ENCODE measurements around the gene RPRD2. TPM values are rescaled to one million over a fixed set of nuclear protein-coding genes. Genes with fewer than 3 reads are reported as not detected.

RPRD2 gene
- total RNA-seq, 1 experiment from 2014 or later = 36.2 TPM

- no peak overlapping the region for H3K27ac ChIP-seq
- H3F3A ChIP-seq (ENCODE audit: insufficient read depth, low read depth) = peaks cover 4% of the 10 kb centered on the region; the same call in 1 of the 2 replicates
- POLR2A ChIA-PET (ENCODE audit: unreplicated experiment) = no interaction called here
- intact Hi-C loops (cut with micrococcal nuclease; ENCODE audit: unreplicated experiment) = no loop called here
- no peaks in the 10 kb centered on the region for H4K20me1 ChIP-seq (ENCODE audit: insufficient read depth)
- no peaks in the 10 kb centered on the region for H3K4me1 ChIP-seq (replicated peaks; ENCODE audit: insufficient read depth)
- DNase-seq = no peak
- peaks cover 4% of the 10 kb centered on the region; the same call in 1 of the 2 replicates for H3K79me2 ChIP-seq (ENCODE audit: low read depth)
- H3K36me3 ChIP-seq (ENCODE audit: low read depth) = peaks cover 7% of the 10 kb centered on the region; the same call in 1 of the 2 replicates
- H3K4me2 ChIP-seq = no peak overlapping the region
- H3K9me3 ChIP-seq (ENCODE audit: insufficient read depth, low read depth) = no peaks in the 10 kb centered on the region
- no peak overlapping the region for H3K4me3 ChIP-seq
- BruUV-seq (replicated peaks) = no TSS peak
- no peak overlapping the region for H2AFZ ChIP-seq
- no peaks in the 10 kb centered on the region for H3K27me3 ChIP-seq (ENCODE audit: insufficient read depth, low read depth)
- no peaks in the 10 kb centered on the region for H3K9me2 ChIP-seq (ENCODE audit: insufficient read depth)
- TF ChIP-seq EZH2 (IDR thresholded peaks at IDR 0.05; ENCODE audit: low read depth) = no peak
- no peak for TF ChIP-seq CTCF (conservative IDR thresholded peaks at IDR 0.05)
- CTCF ChIA-PET = no interaction called here
These were observed 58.6 kb downstream of the RPRD2 start for GRCh38 chr1:150422541-150422940.

GRCh38 chr1:150429805-150430204 is 65.9 kb downstream of the RPRD2 start:
- Histone ChIP-seq H3K36me3 (ENCODE audit: low read depth) (no peaks in the 10 kb centered on the region), H2AFZ (no peak overlapping the region), H3K4me3 (no peak overlapping the region), H3K27me3 (ENCODE audit: insufficient read depth, low read depth) (no peaks in the 10 kb centered on the region), H3K4me1 (replicated peaks; ENCODE audit: insufficient read depth) (no peaks in the 10 kb centered on the region), H3K27ac (no peak overlapping the region), H4K20me1 (ENCODE audit: insufficient read depth) (no peaks in the 10 kb centered on the region), H3K9me2 (ENCODE audit: insufficient read depth) (no peaks in the 10 kb centered on the region), H3K79me2 (ENCODE audit: low read depth) (no peaks in the 10 kb centered on the region), H3K9me3 (ENCODE audit: insufficient read depth, low read depth) (no peaks in the 10 kb centered on the region), H3F3A (ENCODE audit: insufficient read depth, low read depth) (0 out of 2 replicates have a peak, but pooled peaks cover 5% of the 10 kb centered on the region), H3K4me2 (no peak overlapping the region)
- DNase-seq = no peak
- no TSS peak for BruUV-seq (replicated peaks)
- no peak for TF ChIP-seq EZH2 (IDR thresholded peaks at IDR 0.05; ENCODE audit: low read depth)
- no peak; the same call in 1 of the 2 replicates for TF ChIP-seq CTCF (conservative IDR thresholded peaks at IDR 0.05)
- POLR2A ChIA-PET (ENCODE audit: unreplicated experiment) = no interaction called here
- CTCF ChIA-PET = interaction anchor here (0.7 kb wide), 1 partner anchor 434 kb away, joined by 3 read pairs; no protein-coding TSS in a partner anchor
- intact Hi-C loops (cut with micrococcal nuclease; ENCODE audit: unreplicated experiment) = no loop called here

- peaks cover 9% of the 10 kb centered on the region for H3F3A ChIP-seq (ENCODE audit: insufficient read depth, low read depth)
- intact Hi-C loops (cut with micrococcal nuclease; ENCODE audit: unreplicated experiment) = no loop called here
- no peak for DNase-seq
- ChIA-PET CTCF (no interaction called here), POLR2A (ENCODE audit: unreplicated experiment) (no interaction called here)
- H3K4me3 ChIP-seq = no peak overlapping the region
- H3K9me2 ChIP-seq (ENCODE audit: insufficient read depth) = no peaks in the 10 kb centered on the region
- H3K9me3 ChIP-seq (ENCODE audit: insufficient read depth, low read depth) = no peaks in the 10 kb centered on the region
- H3K79me2 ChIP-seq (ENCODE audit: low read depth) = no peaks in the 10 kb centered on the region; the same call in 1 of the 2 replicates
- no peak overlapping the region for H3K4me2 ChIP-seq
- H4K20me1 ChIP-seq (ENCODE audit: insufficient read depth) = 0 out of 2 replicates have a peak, but pooled peaks cover 10% of the 10 kb centered on the region
- no peaks in the 10 kb centered on the region for H3K36me3 ChIP-seq (ENCODE audit: low read depth)
- no peaks in the 10 kb centered on the region for H3K27me3 ChIP-seq (ENCODE audit: insufficient read depth, low read depth)
- H2AFZ ChIP-seq = no peak overlapping the region
- H3K27ac ChIP-seq = no peak overlapping the region
- TF ChIP-seq CTCF (conservative IDR thresholded peaks at IDR 0.05) = no peak
- no peak for TF ChIP-seq EZH2 (IDR thresholded peaks at IDR 0.05; ENCODE audit: low read depth)
- no peaks in the 10 kb centered on the region for H3K4me1 ChIP-seq (replicated peaks; ENCODE audit: insufficient read depth)
- no TSS peak for BruUV-seq (replicated peaks)
These were observed 77.2 kb downstream of the RPRD2 start for GRCh38 chr1:150441121-150441520.
